Thoracic aorta (tissue), 2 donors: ENCODE measurements around the gene PLEKHG3. TPM values are rescaled to one million over a fixed set of nuclear protein-coding genes. Genes with fewer than 3 reads are reported as not detected.

ENCODE experiments used
- ATAC-seq: fragments of 150-250 bp; one replicate; pipeline ENCODE4 v1.8.0; 2017; ENCODE audit warnings: low read depth; ENCODE audit not compliant: insufficient number of reproducible peaks, low FRiP score
- DNase-seq: peaks from one replicate; pipeline ENCODE4 v3.0.0-alpha.2; 2020; ENCODE audit warnings: low spot score
- H3K27ac ChIP-seq, 2 donors: fragments of 200-600 bp; sonication (generic); 1 replicate in 1 of 2; 2 replicates in 1 of 2; pipeline ENCODE4 v1.5.1; 2016; ENCODE audit warnings: mild to moderate bottlenecking in 2 of 2, moderate library complexity in 2 of 2
- H3K27me3 ChIP-seq: fragments of 200-600 bp; sonication (generic); replicated peaks from 2 replicates; pipeline ENCODE4 v1.6.0; 2016; ENCODE audit warnings: mild to moderate bottlenecking; ENCODE audit not compliant: insufficient read depth
- H3K36me3 ChIP-seq: fragments of 200-600 bp; sonication (generic); one replicate; pipeline ENCODE4 v1.5.1; 2016
- H3K4me1 ChIP-seq, 2 donors: fragments of 200-600 bp; sonication (generic); 1 replicate in 1 of 2; 2 replicates in 1 of 2; pipeline versions ENCODE4 v1.5.1 to v1.6.0; 2016; ENCODE audit warnings: low read depth in 2 of 2, mild to moderate bottlenecking in 1 of 2; ENCODE audit not compliant: control insufficient read depth in 1 of 2
- H3K4me3 ChIP-seq: fragments of 200-600 bp; sonication (generic); 2 replicates; pipeline ENCODE4 v1.5.1; 2016; ENCODE audit warnings: mild to moderate bottlenecking
- H3K9me3 ChIP-seq: fragments of 200-600 bp; sonication (generic); 2 replicates; pipeline ENCODE4 v1.5.1; 2016
- total RNA-seq, 2 donors: library from RNA; depleted of rRNA; stranded (reverse); fragments of >200 nt; gene quantifications; one replicate each; pipeline versions ENCODE4 v1.1.0 to v1.2.3, GENCODE V29; 2016
- TF ChIP-seq, protein P1 (sequence below): fragments of 200-600 bp; sonication (generic); IDR thresholded peaks from one replicate; pipeline ENCODE4 v1.5.1; 2019; ENCODE audit warnings: antibody characterized with exemption

Gene PLEKHG3
- total RNA-seq, 2 donors from 2014 or later: 63.2 to 71.5 TPM

- Histone ChIP-seq H3K4me1 (peaks cover 31 to 43% of the 10 kb centered on the region in 2 donors), H3K36me3 (no peaks in the 10 kb centered on the region), H3K27me3 (no peaks in the 10 kb centered on the region), H3K27ac (peak overlapping the region; percentile 72 to 91), H3K4me3 (peak overlapping the region; percentile 87), H3K9me3 (no peaks in the 10 kb centered on the region)
- DNase-seq: no peak
- no peak for ATAC-seq
- TF ChIP-seq, protein P1, sequence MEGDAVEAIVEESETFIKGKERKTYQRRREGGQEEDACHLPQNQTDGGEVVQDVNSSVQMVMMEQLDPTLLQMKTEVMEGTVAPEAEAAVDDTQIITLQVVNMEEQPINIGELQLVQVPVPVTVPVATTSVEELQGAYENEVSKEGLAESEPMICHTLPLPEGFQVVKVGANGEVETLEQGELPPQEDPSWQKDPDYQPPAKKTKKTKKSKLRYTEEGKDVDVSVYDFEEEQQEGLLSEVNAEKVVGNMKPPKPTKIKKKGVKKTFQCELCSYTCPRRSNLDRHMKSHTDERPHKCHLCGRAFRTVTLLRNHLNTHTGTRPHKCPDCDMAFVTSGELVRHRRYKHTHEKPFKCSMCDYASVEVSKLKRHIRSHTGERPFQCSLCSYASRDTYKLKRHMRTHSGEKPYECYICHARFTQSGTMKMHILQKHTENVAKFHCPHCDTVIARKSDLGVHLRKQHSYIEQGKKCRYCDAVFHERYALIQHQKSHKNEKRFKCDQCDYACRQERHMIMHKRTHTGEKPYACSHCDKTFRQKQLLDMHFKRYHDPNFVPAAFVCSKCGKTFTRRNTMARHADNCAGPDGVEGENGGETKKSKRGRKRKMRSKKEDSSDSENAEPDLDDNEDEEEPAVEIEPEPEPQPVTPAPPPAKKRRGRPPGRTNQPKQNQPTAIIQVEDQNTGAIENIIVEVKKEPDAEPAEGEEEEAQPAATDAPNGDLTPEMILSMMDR: no peak
These were observed 655 bp upstream of the PLEKHG3 start for GRCh38 chr14:64703395-64704142.

DNA sequence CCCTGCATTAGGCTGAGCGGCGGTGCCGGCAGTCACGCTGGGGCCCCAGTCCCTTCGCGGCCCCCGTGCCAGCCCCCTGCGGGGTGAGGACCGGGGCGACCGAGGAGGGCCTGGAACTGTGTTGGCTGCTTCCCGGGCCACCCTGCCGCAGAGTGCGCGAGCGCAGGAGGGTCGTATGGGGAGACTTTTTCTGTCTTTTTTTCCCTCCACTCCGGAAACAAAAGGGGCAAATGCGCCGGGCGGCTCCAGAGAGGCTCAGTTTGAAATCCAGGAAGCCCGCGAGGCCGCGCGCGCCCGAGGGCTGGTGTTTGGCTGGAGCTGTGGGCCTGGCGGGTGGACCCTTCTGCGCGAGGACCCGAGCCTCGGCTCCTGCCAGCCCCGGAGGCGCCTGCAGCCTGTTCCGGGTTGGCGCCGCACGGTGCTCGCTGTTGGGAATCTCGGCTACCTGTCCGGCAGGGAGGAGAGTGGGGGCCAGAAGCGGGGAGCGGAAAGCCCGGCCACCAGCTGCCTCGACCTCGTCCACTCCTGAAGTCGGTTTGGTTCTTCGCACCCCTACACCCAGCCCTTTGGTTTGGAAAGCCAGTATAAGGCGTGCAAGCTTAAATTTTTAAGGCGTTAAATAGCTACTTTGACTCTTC lies 638 bp downstream of the PLEKHG3 start:
- H3K36me3 ChIP-seq: no peaks in the 10 kb centered on the region
- no peaks in the 10 kb centered on the region for H3K9me3 ChIP-seq
- ATAC-seq (no peak), DNase-seq (no peak)
- peaks cover 42 to 56% of the 10 kb centered on the region in 2 donors for H3K4me1 ChIP-seq
- TF ChIP-seq, protein P1: no peak
- peak overlapping the region; percentile 90 to 91 for H3K27ac ChIP-seq
- peak overlapping the region; percentile 87 for H3K4me3 ChIP-seq
- no peaks in the 10 kb centered on the region for H3K27me3 ChIP-seq

DNA sequence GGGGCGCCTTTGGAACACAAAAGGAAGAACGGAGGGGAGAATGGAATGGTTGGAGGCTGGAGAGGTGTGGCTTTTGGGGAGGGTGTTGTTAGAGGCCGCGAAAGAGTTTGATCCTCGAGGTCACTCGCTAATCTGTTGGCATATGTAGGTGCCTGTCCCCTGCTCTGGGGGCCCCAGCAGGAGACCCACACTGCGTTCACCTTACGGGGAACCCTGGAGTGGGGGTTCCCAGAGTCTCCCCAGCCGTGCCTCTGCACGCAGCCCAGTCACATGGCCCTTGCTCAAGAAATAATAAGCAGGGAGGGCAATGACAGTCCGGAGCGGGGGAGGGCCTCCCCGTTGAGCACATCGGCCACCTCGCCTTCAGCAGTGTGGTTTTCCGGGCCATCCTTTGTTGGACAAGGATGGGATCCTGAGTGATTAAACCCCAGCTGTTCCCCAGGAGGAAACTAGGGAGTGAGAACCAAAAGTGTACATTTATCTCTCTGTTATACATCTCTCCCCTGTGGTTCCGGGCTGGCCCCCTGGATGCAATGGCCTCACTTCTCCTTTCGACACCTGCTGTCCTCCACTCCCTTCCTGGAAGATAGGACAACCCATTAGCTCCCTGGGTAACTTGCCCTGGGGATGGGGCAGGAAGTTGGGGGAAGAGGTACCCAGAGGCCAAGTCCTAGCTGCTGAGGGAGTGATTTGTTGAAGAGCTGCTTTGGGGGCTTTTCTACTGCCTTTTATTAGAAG lies 1.3 kb downstream of the PLEKHG3 start:
- DNase-seq (no peak), ATAC-seq (no peak)
- TF ChIP-seq, protein P1: no peak
- H3K9me3 ChIP-seq: no peaks in the 10 kb centered on the region
- H3K27me3 ChIP-seq: no peaks in the 10 kb centered on the region
- H3K4me1 ChIP-seq: peaks cover 49 to 62% of the 10 kb centered on the region in 2 donors
- H3K27ac ChIP-seq: peak overlapping the region; percentile 90 to 91
- H3K36me3 ChIP-seq: no peaks in the 10 kb centered on the region
- H3K4me3 ChIP-seq: peak overlapping the region; percentile 87

DNA sequence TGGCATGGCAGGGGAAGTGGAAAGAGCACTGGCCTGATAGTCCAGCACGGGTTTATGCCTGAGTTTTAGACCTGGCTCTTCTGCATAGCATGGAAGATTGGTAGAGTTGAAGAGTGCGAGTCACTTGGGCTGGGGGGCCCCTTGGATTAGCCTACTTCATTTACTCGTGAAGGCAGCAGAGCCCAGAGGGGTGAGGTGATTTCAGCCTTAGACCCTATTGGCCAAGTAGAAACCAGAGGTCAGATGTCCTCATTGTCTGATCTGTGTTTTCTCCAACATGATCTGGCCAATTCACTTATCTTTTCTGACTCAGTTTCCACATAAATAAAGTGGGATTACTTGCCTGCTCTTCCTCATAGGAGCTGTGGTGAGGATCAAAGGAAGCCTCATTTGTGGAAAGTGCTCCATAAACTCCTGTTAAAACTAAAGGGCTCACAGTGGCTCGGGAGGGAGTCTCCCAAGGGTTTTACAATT lies 1.9 kb downstream of the PLEKHG3 start:
- Histone ChIP-seq H3K4me3 (peak overlapping the region; percentile 87), H3K36me3 (no peaks in the 10 kb centered on the region), H3K27ac (peak overlapping the region; percentile 90 to 91), H3K4me1 (peaks cover 55 to 69% of the 10 kb centered on the region in 2 donors), H3K9me3 (no peaks in the 10 kb centered on the region), H3K27me3 (no peaks in the 10 kb centered on the region)
- TF ChIP-seq, protein P1: no peak
- ATAC-seq (no peak), DNase-seq (no peak)
